ENCODE measurements around the gene PRPF8. TPM values are rescaled to one million over a fixed set of nuclear protein-coding genes. Genes with fewer than 3 reads are reported as not detected.
A peak's percentile ranks its signal among the peaks of the same experiment; 100 is the strongest.

The PRPF8 gene
- polyA plus RNA-seq, 3 donors from 2014 or later: 57.0 to 198 (median 84.1) TPM

- no peak overlapping the region for H3K27ac Mint-ChIP-seq
- H3K4me3 Mint-ChIP-seq: no peak overlapping the region
- no peaks in the 10 kb centered on the region for H3K9me3 Mint-ChIP-seq
These were observed 43.6 kb downstream of the PRPF8 start for GRCh38 chr17:1641065-1641403.

GRCh38 chr17:1640329-1641064 lies 44.2 kb downstream of the PRPF8 start:
- no peak for DNase-seq
- H3K9me3 Mint-ChIP-seq: no peaks in the 10 kb centered on the region
- no peak overlapping the region for H3K27ac Mint-ChIP-seq
- H3K36me3 Mint-ChIP-seq: no peaks in the 10 kb centered on the region
- H3K27me3 Mint-ChIP-seq (ENCODE audit: low read depth in 3 of 3): peaks cover 4 to 10% (median 9%) of the 10 kb centered on the region in 3 donors
- H3K4me1 Mint-ChIP-seq: peaks cover 10% of the 10 kb centered on the region in 2 donors
- no peak overlapping the region for H3K4me3 Mint-ChIP-seq

More at GRCh38 chr17:1641065-1641403, 43.6 kb downstream of the PRPF8 start:
- Mint-ChIP-seq H3K27me3 (ENCODE audit: low read depth in 3 of 3) (peaks cover 4 to 10% (median 9%) of the 10 kb centered on the region in 3 donors), H3K36me3 (no peaks in the 10 kb centered on the region), H3K4me1 (peaks cover 10 to 13% of the 10 kb centered on the region in 2 donors)
- no peak for DNase-seq

- Mint-ChIP-seq H3K27me3 (ENCODE audit: low read depth in 3 of 3) (peaks cover 4 to 10% (median 9%) of the 10 kb centered on the region in 3 donors), H3K4me1 (peaks cover 9 to 10% of the 10 kb centered on the region in 2 donors), H3K36me3 (no peaks in the 10 kb centered on the region), H3K27ac (no peak overlapping the region), H3K4me3 (no peak overlapping the region), H3K9me3 (no peaks in the 10 kb centered on the region)
- DNase-seq: no peak
These were observed 45.0 kb downstream of the PRPF8 start for GRCh38 chr17:1639549-1640180.

GRCh38 chr17:1638624-1639300 lies 45.9 kb downstream of the PRPF8 start:
- Mint-ChIP-seq H3K4me3 (no peak overlapping the region), H3K36me3 (no peaks in the 10 kb centered on the region), H3K27me3 (ENCODE audit: low read depth in 3 of 3) (peaks cover 0 to 6% (median 6%) of the 10 kb centered on the region in 3 donors), H3K4me1 (peaks cover under 1 to 1% of the 10 kb centered on the region in 2 donors), H3K9me3 (no peaks in the 10 kb centered on the region), H3K27ac (no peak overlapping the region)
- DNase-seq: no peak

DNA sequence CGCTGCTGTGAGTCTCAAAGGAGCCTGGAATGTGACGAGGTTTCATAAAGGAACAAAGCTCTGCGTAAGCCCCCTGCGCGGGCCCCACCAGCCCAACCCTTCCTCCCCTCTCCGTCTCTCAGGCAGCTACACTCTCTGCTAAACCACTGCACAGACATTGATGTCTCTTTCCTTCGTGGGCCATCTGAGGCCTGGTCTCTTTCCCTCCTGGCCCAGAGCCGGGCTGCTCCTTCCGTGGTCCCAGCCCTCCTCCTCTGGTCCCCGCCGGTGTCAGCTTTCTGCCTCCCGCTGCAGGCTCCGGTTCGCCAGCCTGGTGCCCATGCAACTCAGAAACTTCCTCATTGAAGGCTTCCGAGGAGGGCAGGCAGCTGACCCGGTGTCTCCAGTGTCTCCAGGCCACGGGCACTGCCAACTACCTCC lies 46.5 kb downstream of the PRPF8 start:
- H3K9me3 Mint-ChIP-seq: no peaks in the 10 kb centered on the region

GRCh38 chr17:1636732-1637285 lies 47.9 kb downstream of the PRPF8 start:
- Mint-ChIP-seq H3K9me3 (no peaks in the 10 kb centered on the region), H3K4me1 (no peaks in the 10 kb centered on the region), H3K27ac (peak overlapping the region in 1 of 6 donors; percentile 1), H3K4me3 (no peak overlapping the region), H3K27me3 (ENCODE audit: low read depth in 3 of 3) (peaks cover 0 to 6% (median 2%) of the 10 kb centered on the region in 3 donors), H3K36me3 (no peaks in the 10 kb centered on the region)
- no peak for DNase-seq

More for the DNA sequence above, 46.5 kb downstream of the PRPF8 start:
- Mint-ChIP-seq H3K36me3 (no peaks in the 10 kb centered on the region), H3K27ac (no peak overlapping the region), H3K4me1 (peaks cover 0 to 1% of the 10 kb centered on the region in 2 donors), H3K4me3 (no peak overlapping the region), H3K27me3 (ENCODE audit: low read depth in 3 of 3) (peaks cover 0 to 6% (median 6%) of the 10 kb centered on the region in 3 donors)
- no peak for DNase-seq

- Mint-ChIP-seq H3K4me3 (no peak overlapping the region), H3K27me3 (ENCODE audit: low read depth in 3 of 3) (peaks cover 0 to 4% (median 0%) of the 10 kb centered on the region in 3 donors), H3K9me3 (no peaks in the 10 kb centered on the region), H3K27ac (no peak overlapping the region), H3K4me1 (no peaks in the 10 kb centered on the region), H3K36me3 (no peaks in the 10 kb centered on the region)
- DNase-seq: no peak
These were observed 48.8 kb downstream of the PRPF8 start for GRCh38 chr17:1635675-1636465.

GRCh38 chr17:1634841-1635650 lies 49.6 kb downstream of the PRPF8 start:
- no peak for DNase-seq
- H3K9me3 Mint-ChIP-seq: no peaks in the 10 kb centered on the region
- H3K27me3 Mint-ChIP-seq (ENCODE audit: low read depth in 3 of 3): peaks cover 4 to 5% (median 4%) of the 10 kb centered on the region in 3 donors
- peaks cover 2 to 4% of the 10 kb centered on the region in 2 donors for H3K4me1 Mint-ChIP-seq
- H3K27ac Mint-ChIP-seq: no peak overlapping the region
- H3K4me3 Mint-ChIP-seq: no peak overlapping the region
- H3K36me3 Mint-ChIP-seq: no peaks in the 10 kb centered on the region

- Mint-ChIP-seq H3K36me3 (peaks cover 0 to 4% (median 0%) of the 10 kb centered on the region in 3 donors), H3K27me3 (ENCODE audit: low read depth in 3 of 3) (peaks cover 9 to 24% (median 14%) of the 10 kb centered on the region in 3 donors), H3K27ac (peak overlapping the region in 2 of 6 donors; percentile 46 to 92), H3K9me3 (no peaks in the 10 kb centered on the region), H3K4me3 (peak overlapping the region; percentile 72 to 92 (median 90)), H3K4me1 (peaks cover 15 to 17% of the 10 kb centered on the region in 2 donors)
- no peak for DNase-seq
These were observed 54.0 kb downstream of the PRPF8 start for GRCh38 chr17:1630662-1631061.

DNA sequence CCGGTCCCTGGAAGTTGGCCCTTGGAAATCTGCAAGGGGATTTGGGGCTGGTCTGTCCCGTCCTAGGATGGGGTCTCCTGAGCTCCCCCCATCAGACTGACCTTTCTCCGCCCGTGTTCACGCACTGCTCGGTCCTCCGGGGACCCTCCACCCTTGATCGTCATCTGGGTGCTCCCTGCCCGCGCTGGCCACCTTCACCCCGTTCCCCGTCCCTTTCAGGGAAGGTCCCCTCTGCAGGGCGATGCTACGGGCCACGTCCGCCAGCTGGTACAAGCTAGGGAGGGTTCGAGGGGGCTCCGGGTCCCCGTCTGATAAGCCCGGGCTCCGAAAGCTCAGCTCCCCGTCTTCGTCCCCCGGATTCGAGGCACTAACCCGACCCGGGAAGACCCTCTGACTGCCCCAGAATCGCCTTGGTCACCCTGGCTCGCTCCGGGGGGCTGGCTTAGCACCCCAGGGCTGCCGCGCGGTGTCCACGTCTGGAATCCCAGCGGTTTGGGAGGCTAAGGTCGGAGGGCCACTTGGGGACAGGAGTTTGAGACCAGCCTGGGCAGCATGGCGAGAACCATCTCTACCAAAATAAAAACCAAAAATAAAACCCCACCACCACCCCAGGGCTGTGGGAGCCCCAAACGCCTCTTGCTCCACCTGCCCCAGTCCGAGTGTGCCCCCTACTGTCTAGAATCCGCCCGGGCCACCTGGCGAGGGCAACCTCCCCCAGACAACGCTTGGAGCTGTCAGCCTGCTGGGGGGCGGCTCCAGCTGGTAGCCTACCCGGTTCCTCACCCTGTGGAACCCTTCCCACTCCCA lies 55.0 kb downstream of the PRPF8 start:
- H3K36me3 Mint-ChIP-seq: peaks cover 0 to 5% (median 0%) of the 10 kb centered on the region in 3 donors
- peaks cover 9 to 24% (median 14%) of the 10 kb centered on the region in 3 donors for H3K27me3 Mint-ChIP-seq (ENCODE audit: low read depth in 3 of 3)
- peak overlapping the region in 5 of 6 donors; percentile 78 to 92 (median 87) for H3K27ac Mint-ChIP-seq
- H3K9me3 Mint-ChIP-seq: no peaks in the 10 kb centered on the region
- H3K4me3 Mint-ChIP-seq: peak overlapping the region; percentile 85 to 92 (median 90)
- peak; percentile 71 to 76 (median 73) for DNase-seq
- H3K4me1 Mint-ChIP-seq: peaks cover 15 to 17% of the 10 kb centered on the region in 2 donors

GRCh38 chr17:1628856-1629503 lies 55.7 kb downstream of the PRPF8 start:
- H3K27me3 Mint-ChIP-seq (ENCODE audit: low read depth in 3 of 3): peaks cover 9 to 24% (median 14%) of the 10 kb centered on the region in 3 donors
- peak; percentile 89 to 92 (median 90) for DNase-seq
- H3K4me1 Mint-ChIP-seq: peaks cover 15 to 17% of the 10 kb centered on the region in 2 donors

More at GRCh38 chr17:1628856-1629503, 55.7 kb downstream of the PRPF8 start:
- Mint-ChIP-seq H3K4me3 (peak overlapping the region; percentile 90 to 97 (median 92)), H3K27ac (peak overlapping the region; percentile 85 to 95 (median 92)), H3K9me3 (no peaks in the 10 kb centered on the region), H3K36me3 (peaks cover 0 to 5% (median 0%) of the 10 kb centered on the region in 3 donors)

Data from immature natural killer cell (primary cell).